Subcutaneous adipose tissue (tissue), 4 donors: ENCODE data around the gene ARL5B. TPM values are rescaled to one million over a fixed set of nuclear protein-coding genes. Genes with fewer than 3 reads are reported as not detected.

ENCODE experiments used
- CTCF ChIP-seq: fragments of 450-650 bp; IDR thresholded peaks from one replicate; pipeline ENCODE4 v1.5.1; 2016; ENCODE audit warnings: low read depth, mild to moderate bottlenecking, control low read depth, antibody characterized with exemption, moderate library complexity
- total RNA-seq, 4 donors: library from RNA; depleted of rRNA; stranded (reverse); fragments of >200 nt; gene quantifications; one replicate each; pipeline ENCODE4 v1.1.0, GENCODE V29; 2016

Gene ARL5B
- total RNA-seq, 4 donors from 2014 or later, result 10.0 to 23.0 (median 13.1) TPM

GRCh38 chr10:18683427-18683826 lies 24.2 kb downstream of the ARL5B start:
- no peak for TF ChIP-seq CTCF

- no peak for TF ChIP-seq CTCF
Observed at GRCh38 chr10:18684416-18684815, 25.2 kb downstream of the ARL5B start.

DNA sequence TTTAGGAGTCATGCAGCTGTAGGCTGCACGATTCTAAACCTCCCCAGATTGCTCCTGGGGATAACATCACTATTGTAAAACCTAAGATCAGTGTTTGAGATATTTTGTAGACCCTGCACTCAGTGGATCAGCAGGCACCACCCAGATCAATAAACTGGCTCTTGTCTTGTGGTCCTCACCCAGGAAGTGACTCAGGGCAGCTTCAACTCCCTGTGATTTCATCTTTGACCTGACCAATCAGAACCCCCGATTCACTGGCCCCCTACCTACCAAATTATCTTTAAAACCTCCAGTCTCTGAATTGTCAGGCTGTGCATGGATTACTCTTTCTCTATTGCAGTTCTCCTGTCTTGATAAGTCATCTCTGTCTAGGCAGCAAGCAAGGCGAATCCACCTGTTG lies 25.7 kb downstream of the ARL5B start:
- TF ChIP-seq CTCF, result no peak

GRCh38 chr10:18685555-18685954 lies 26.3 kb downstream of the ARL5B start:
- no peak for TF ChIP-seq CTCF

GRCh38 chr10:18687195-18687594 lies 28.0 kb downstream of the ARL5B start:
- TF ChIP-seq CTCF, result no peak

DNA sequence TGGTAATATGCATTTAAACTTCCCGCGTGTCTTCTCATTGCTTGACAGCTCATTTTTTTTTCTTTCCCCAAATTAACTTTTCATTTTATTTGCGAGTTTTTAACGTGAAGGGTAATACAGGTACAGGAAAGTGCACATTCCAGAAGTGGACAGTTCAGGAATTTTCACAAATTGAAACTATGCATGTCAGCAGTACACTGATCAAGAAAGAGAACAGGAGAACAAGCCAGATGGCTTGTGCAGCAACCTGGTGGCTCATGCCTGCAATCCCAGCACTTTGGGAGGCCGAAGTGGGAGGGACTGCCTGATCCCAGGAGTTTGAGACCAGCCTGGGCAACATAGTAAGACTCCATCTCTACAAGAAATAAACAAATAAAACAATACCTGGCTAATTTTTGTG lies 28.5 kb downstream of the ARL5B start:
- no peak for TF ChIP-seq CTCF

GRCh38 chr10:18689498-18689897 lies 30.3 kb downstream of the ARL5B start:
- no peak for TF ChIP-seq CTCF

GRCh38 chr10:18690541-18690940 lies 31.3 kb downstream of the ARL5B start:
- no peak for TF ChIP-seq CTCF
